A673 (cell line): ENCODE data around the gene TYW5.

Experiments used
- EZH2 ChIP-seq: fragments of 200-600 bp; sonication (generic); IDR thresholded peaks from 2 replicates; pipeline ENCODE4 v1.6.1; 2017; ENCODE audit warnings: borderline replicate concordance, low read depth, mild to moderate bottlenecking, mixed read lengths, antibody characterized with exemption, low read length; ENCODE audit not compliant: poor library complexity, severe bottlenecking
- TF ChIP-seq, protein P1 (sequence below): fragments of 300-800, 200-600 bp; sonication (generic); conservative IDR thresholded peaks from 2 replicates; pipeline ENCODE4 v1.5.1; 2017; ENCODE audit warnings: low read depth, mild to moderate bottlenecking, antibody characterized with exemption, low read length, moderate library complexity, mixed read lengths

DNA sequence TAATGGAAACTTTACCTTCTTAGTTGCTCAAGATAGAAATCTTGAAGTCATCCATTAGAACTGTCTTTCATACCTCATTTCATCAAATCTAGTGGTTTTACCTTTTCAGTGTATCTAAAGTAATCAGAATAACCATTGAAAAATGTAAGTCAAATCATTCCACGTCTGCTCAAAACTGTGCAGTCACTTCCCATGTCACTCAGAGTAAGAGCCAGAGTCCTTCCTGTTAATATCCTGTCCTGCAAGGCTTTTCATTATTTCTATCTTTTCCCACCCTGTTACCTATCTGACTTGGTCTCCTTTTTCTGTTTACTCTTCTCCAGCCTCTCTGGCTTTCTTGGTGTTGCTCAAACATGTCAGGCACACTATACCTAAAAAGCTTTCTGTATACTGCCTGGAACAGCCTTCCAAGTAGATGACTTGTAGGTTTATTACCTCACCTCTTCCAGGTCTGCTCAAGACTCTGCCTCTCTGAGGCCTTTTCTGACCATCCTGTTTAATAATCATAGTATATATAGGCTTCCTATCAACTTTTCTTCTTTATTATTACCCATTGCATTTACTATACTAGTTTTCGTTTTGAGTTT is 40.8 kb downstream of the TYW5 start:
- TF ChIP-seq, protein P1, sequence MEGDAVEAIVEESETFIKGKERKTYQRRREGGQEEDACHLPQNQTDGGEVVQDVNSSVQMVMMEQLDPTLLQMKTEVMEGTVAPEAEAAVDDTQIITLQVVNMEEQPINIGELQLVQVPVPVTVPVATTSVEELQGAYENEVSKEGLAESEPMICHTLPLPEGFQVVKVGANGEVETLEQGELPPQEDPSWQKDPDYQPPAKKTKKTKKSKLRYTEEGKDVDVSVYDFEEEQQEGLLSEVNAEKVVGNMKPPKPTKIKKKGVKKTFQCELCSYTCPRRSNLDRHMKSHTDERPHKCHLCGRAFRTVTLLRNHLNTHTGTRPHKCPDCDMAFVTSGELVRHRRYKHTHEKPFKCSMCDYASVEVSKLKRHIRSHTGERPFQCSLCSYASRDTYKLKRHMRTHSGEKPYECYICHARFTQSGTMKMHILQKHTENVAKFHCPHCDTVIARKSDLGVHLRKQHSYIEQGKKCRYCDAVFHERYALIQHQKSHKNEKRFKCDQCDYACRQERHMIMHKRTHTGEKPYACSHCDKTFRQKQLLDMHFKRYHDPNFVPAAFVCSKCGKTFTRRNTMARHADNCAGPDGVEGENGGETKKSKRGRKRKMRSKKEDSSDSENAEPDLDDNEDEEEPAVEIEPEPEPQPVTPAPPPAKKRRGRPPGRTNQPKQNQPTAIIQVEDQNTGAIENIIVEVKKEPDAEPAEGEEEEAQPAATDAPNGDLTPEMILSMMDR, result no peak
- TF ChIP-seq EZH2, result no peak
